ENCODE data around the gene LAMA1. TPM values are rescaled to one million over a fixed set of nuclear protein-coding genes. Genes with fewer than 3 reads are reported as not detected.

Gene LAMA1
- polyA plus RNA-seq, 1 donor from 2014 or later = 10.3 TPM

DNA sequence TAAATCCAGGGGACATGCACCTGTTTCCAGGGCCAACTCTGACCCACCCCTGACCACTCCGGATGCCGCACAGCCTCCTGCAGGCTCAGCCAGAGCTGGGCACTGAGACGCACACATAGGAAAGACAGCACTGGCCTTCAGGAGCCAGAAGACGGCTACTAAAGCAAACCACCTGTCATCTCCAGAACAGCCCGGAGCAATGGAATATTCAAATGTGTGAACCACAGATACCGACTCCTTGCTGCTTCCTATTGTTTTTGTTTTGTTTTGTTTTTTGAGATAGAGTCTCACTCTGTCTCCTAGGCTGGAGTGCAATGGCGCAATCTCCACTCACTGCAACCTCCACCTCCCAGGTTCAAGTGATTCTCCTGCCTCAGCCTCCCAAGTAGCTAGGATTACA, 94.0 kb downstream of the LAMA1 start:
- H3K9me2 ChIP-seq (ENCODE audit: insufficient read depth, low read length) = no peaks in the 10 kb centered on the region
- H3K79me2 ChIP-seq (replicated peaks; ENCODE audit: insufficient read depth, low read length) = no peaks in the 10 kb centered on the region
- no peak overlapping the region for H3K4me2 ChIP-seq (ENCODE audit: low read length)
- no peak overlapping the region for H3K9ac ChIP-seq (ENCODE audit: low read length)
- H3K27ac ChIP-seq (ENCODE audit: low read length) = no peak overlapping the region
- no peaks in the 10 kb centered on the region for H3F3A ChIP-seq (ENCODE audit: insufficient read depth, low read length, poor library complexity, severe bottlenecking)
- TF ChIP-seq POLR2AphosphoS5 (IDR thresholded peaks at IDR 0.05) = no peak
- no peak for TF ChIP-seq SMC3 (conservative IDR thresholded peaks at IDR 0.05; ENCODE audit: poor library complexity)
- no peak for TF ChIP-seq EP300 (conservative IDR thresholded peaks at IDR 0.05; ENCODE audit: poor library complexity, severe bottlenecking)
- no peak for TF ChIP-seq EZH2 (IDR thresholded peaks at IDR 0.05; ENCODE audit: borderline replicate concordance, insufficient read depth, low read length, poor library complexity, severe bottlenecking)
- no peak for TF ChIP-seq CTCF (IDR thresholded peaks at IDR 0.05; ENCODE audit: poor library complexity, severe bottlenecking)
- no peak for TF ChIP-seq REST (IDR thresholded peaks at IDR 0.05; ENCODE audit: borderline replicate concordance)
- no peak for TF ChIP-seq RAD21 (conservative IDR thresholded peaks at IDR 0.05)
- no peak for TF ChIP-seq TAF1 (IDR thresholded peaks at IDR 0.05; ENCODE audit: low read depth)
- no peak for TF ChIP-seq MXI1 (conservative IDR thresholded peaks at IDR 0.05; ENCODE audit: poor library complexity, severe bottlenecking)
- H3K27me3 ChIP-seq (ENCODE audit: insufficient read depth, low read depth, low read length) = no peaks in the 10 kb centered on the region
- no peaks in the 10 kb centered on the region for H3K9me3 ChIP-seq (ENCODE audit: low read length)
- H4K20me1 ChIP-seq (ENCODE audit: insufficient read depth) = no peaks in the 10 kb centered on the region
- no peak overlapping the region for H2AFZ ChIP-seq (ENCODE audit: low read depth, low read length)
- H3K36me3 ChIP-seq (ENCODE audit: insufficient read depth, low read length) = no peaks in the 10 kb centered on the region
- H3K4me3 ChIP-seq (ENCODE audit: low read length) = no peak overlapping the region

DNA sequence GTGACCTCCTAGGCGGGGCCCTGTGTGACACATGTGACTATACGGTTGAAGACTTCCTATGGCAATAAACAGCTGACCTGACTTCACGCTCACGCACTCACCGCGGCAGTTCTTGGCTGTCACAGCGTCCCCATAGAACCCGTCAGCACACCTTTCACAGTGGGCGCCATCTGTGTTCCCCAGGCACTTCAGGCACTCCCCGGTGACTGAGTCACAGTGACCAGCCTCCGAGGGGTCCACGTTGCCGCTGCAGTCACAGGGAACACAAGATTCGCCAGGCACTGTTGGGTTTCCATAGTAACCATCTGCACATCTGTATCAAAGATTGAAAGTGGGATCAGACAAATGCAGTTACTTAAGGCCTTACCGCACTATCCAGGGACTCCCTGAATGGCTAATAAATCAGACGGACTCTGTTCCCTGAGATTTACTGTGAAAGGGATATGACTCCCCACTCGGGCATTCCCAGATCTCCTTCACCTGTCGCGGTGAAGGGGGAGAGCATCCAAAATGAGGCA, 94.5 kb downstream of the LAMA1 start:
- no peaks in the 10 kb centered on the region for H3K9me2 ChIP-seq (ENCODE audit: insufficient read depth, low read length)
- H3K9me3 ChIP-seq (ENCODE audit: low read length) = no peaks in the 10 kb centered on the region
- H3K4me2 ChIP-seq (ENCODE audit: low read length) = no peak overlapping the region
- no peaks in the 10 kb centered on the region for H3K27me3 ChIP-seq (ENCODE audit: insufficient read depth, low read depth, low read length)
- no peaks in the 10 kb centered on the region for H3K36me3 ChIP-seq (ENCODE audit: insufficient read depth, low read length)
- H4K20me1 ChIP-seq (ENCODE audit: insufficient read depth) = no peaks in the 10 kb centered on the region
- TF ChIP-seq RAD21 (conservative IDR thresholded peaks at IDR 0.05) (no peak), SMC3 (conservative IDR thresholded peaks at IDR 0.05; ENCODE audit: poor library complexity) (no peak), EP300 (conservative IDR thresholded peaks at IDR 0.05; ENCODE audit: poor library complexity, severe bottlenecking) (no peak), REST (IDR thresholded peaks at IDR 0.05; ENCODE audit: borderline replicate concordance) (no peak), TAF1 (IDR thresholded peaks at IDR 0.05; ENCODE audit: low read depth) (no peak), EZH2 (IDR thresholded peaks at IDR 0.05; ENCODE audit: borderline replicate concordance, insufficient read depth, low read length, poor library complexity, severe bottlenecking) (no peak), CTCF (IDR thresholded peaks at IDR 0.05; ENCODE audit: poor library complexity, severe bottlenecking) (no peak)
- H3F3A ChIP-seq (ENCODE audit: insufficient read depth, low read length, poor library complexity, severe bottlenecking) = no peaks in the 10 kb centered on the region
- H3K27ac ChIP-seq (ENCODE audit: low read length) = no peak overlapping the region
- no peaks in the 10 kb centered on the region for H3K79me2 ChIP-seq (replicated peaks; ENCODE audit: insufficient read depth, low read length)
- H2AFZ ChIP-seq (ENCODE audit: low read depth, low read length) = no peak overlapping the region
- H3K9ac ChIP-seq (ENCODE audit: low read length) = no peak overlapping the region
- no peak overlapping the region for H3K4me3 ChIP-seq (ENCODE audit: low read length)

All from neural cell (in vitro differentiated cells).